Keratinocyte (primary cell): Measurements from ENCODE around the gene NRP1. TPM values are rescaled to one million over a fixed set of nuclear protein-coding genes. Genes with fewer than 3 reads are reported as not detected.

ENCODE experiments used
- DNase-seq: peaks from one replicate; pipeline ENCODE4 v3.0.0-alpha.2; 2011; ENCODE audit warnings: low read depth, missing footprints, low spot score
- FAIRE-seq: peaks from 2 replicates; lab custom pipeline; 2011; peaks lifted over from hg19 to GRCh38; lab: Jason Lieb, UNC
- H2AFZ ChIP-seq: 2 replicates; pipeline ENCODE4 v1.6.0; 2012; ENCODE audit warnings: low read length, control low read depth, inconsistent platforms; ENCODE audit not compliant: control insufficient read depth
- H3K27ac ChIP-seq: 2 replicates; pipeline ENCODE4 v1.5.1; 2011; ENCODE audit warnings: low read length; ENCODE audit not compliant: control insufficient read depth, insufficient read depth
- H3K27me3 ChIP-seq: 3 replicates; pipeline ENCODE4 v1.6.0; 2011; ENCODE audit warnings: low read length; ENCODE audit not compliant: control insufficient read depth, insufficient read depth; ENCODE audit errors: extremely low read depth
- H3K36me3 ChIP-seq, 2 experiments: 2 replicates in 1 of 2; 3 replicates in 1 of 2; pipeline ENCODE4 v1.5.1; 2011; ENCODE audit warnings: low read length in 2 of 2, mild to moderate bottlenecking in 1 of 2; ENCODE audit not compliant: control insufficient read depth in 2 of 2, insufficient read depth in 2 of 2; ENCODE audit errors: extremely low read depth in 1 of 2
- H3K4me1 ChIP-seq: 3 replicates; pipeline ENCODE4 v1.5.1; 2011; ENCODE audit warnings: low read length; ENCODE audit not compliant: control insufficient read depth, insufficient read depth; ENCODE audit errors: extremely low read depth
- H3K4me2 ChIP-seq: 3 replicates; pipeline ENCODE4 v1.6.0; 2011; ENCODE audit warnings: low read depth, low read length; ENCODE audit not compliant: control insufficient read depth, insufficient read depth; ENCODE audit errors: extremely low read depth
- H3K4me3 ChIP-seq, 3 experiments: fragments of 200-600 bp in 1 of 3; sonication (generic) in 1 of 3; 2 replicates in 2 of 3; 3 replicates in 1 of 3; pipeline ENCODE4 v1.5.1; 2011 to 2016; ENCODE audit warnings: low read length in 3 of 3, mild to moderate bottlenecking in 3 of 3, control low read depth in 2 of 3, inconsistent platforms in 1 of 3, low read depth in 1 of 3, mixed read lengths in 1 of 3, mixed run types in 1 of 3, moderate library complexity in 1 of 3; ENCODE audit not compliant: control insufficient read depth in 2 of 3, insufficient read depth in 2 of 3; ENCODE audit errors: extremely low read depth in 1 of 3
- H3K79me2 ChIP-seq: 2 replicates; pipeline ENCODE4 v1.6.0; 2012; ENCODE audit warnings: low read length; ENCODE audit not compliant: control insufficient read depth, insufficient read depth
- H3K9ac ChIP-seq: 3 replicates; pipeline ENCODE4 v1.6.0; 2011; ENCODE audit warnings: low read length; ENCODE audit not compliant: control insufficient read depth, insufficient read depth; ENCODE audit errors: extremely low read depth
- H3K9me1 ChIP-seq: 3 replicates; pipeline ENCODE4 v1.6.0; 2011; ENCODE audit warnings: low read length; ENCODE audit not compliant: control insufficient read depth, insufficient read depth; ENCODE audit errors: extremely low read depth
- H3K9me3 ChIP-seq: 2 replicates; pipeline ENCODE4 v1.5.1; 2012; ENCODE audit warnings: low read depth, low read length; ENCODE audit not compliant: control insufficient read depth
- H4K20me1 ChIP-seq: 3 replicates; pipeline ENCODE4 v1.6.0; 2011; ENCODE audit warnings: low read length; ENCODE audit not compliant: control insufficient read depth, insufficient read depth; ENCODE audit errors: extremely low read depth
- CTCF ChIP-seq, 3 experiments: IDR thresholded peaks in 1 of 3; conservative IDR thresholded peaks in 1 of 3; optimal IDR thresholded peaks in 1 of 3; 2 replicates in 2 of 3; 3 replicates in 1 of 3; pipeline versions ENCODE3 to v1.5.1; 2011; ENCODE audit warnings: low read length in 3 of 3, mild to moderate bottlenecking in 3 of 3, moderate library complexity in 2 of 3, control low read depth in 1 of 3, inconsistent platforms in 1 of 3; ENCODE audit not compliant: insufficient read depth in 2 of 3; ENCODE audit errors: extremely low read depth in 1 of 3
- EZH2 ChIP-seq: IDR thresholded peaks from one replicate; pipeline ENCODE4 v1.6.1; 2012; ENCODE audit warnings: inconsistent platforms, mild to moderate bottlenecking, low read length, moderate library complexity
- dilution Hi-C: fragments of 300-500 bp; cut with MboI; formaldehyde crosslinking; loops from one replicate; pipeline ENCODE4 v1.7.0; 2020; ENCODE audit warnings: low sequenced_read_pairs; ENCODE audit not compliant: extremely low pct_ligation_motif_present
- polyA plus RNA-seq, 5 experiments: library from polyadenylated mRNA; depleted of rRNA in 3 of 5; stranded (reverse) in 3 of 5; stranded (forward) in 1 of 5; unstranded in 1 of 5; fragments of >200 nt; gene quantifications; 1 replicate in 1 of 5; 2 replicates in 3 of 5; 3 replicates in 1 of 5; pipeline versions ENCODE4 v1.2.1 to v1.2.3, GENCODE V29; 2011 to 2012; ENCODE audit warnings: missing spikeins in 2 of 5, low read depth in 1 of 5, low replicate concordance in 1 of 5

NRP1 gene
- polyA plus RNA-seq, 1 donor (not counting 4 experiments of a cell fraction or from before 2014, with no cell fraction given), result 36.2 TPM

- H3K9ac ChIP-seq, result no peak overlapping the region
- no peaks in the 10 kb centered on the region for H3K9me3 ChIP-seq
- no peaks in the 10 kb centered on the region for H3K79me2 ChIP-seq
- H3K4me3 ChIP-seq, result no peak overlapping the region
- H3K4me1 ChIP-seq, result peaks cover 28% of the 10 kb centered on the region
- H4K20me1 ChIP-seq, result no peaks in the 10 kb centered on the region
- TF ChIP-seq EZH2 (no peak), CTCF (optimal IDR thresholded peaks at IDR 0.05 in 1 of 3, IDR thresholded peaks at IDR 0.05 in 1 of 3, conservative IDR thresholded peaks at IDR 0.05 in 1 of 3; ENCODE audit: extremely low read depth in 1 of 3, insufficient read depth in 2 of 3, low read length in 3 of 3) (no peak)
- no peak overlapping the region for H3K4me2 ChIP-seq
- no peaks in the 10 kb centered on the region for H3K27me3 ChIP-seq
- DNase-seq, result no peak
- no peak overlapping the region for H3K27ac ChIP-seq
- no peak for FAIRE-seq
- H3K36me3 ChIP-seq, result no peaks in the 10 kb centered on the region
- no peak overlapping the region for H2AFZ ChIP-seq
- dilution Hi-C loops, result no loop called here
- no peaks in the 10 kb centered on the region for H3K9me1 ChIP-seq
These were observed 15.6 kb upstream of the NRP1 start for GRCh38 chr10:33350041-33350440.

GRCh38 chr10:33349268-33349667 lies 14.8 kb upstream of the NRP1 start:
- dilution Hi-C loops, result no loop called here
- H3K4me2 ChIP-seq, result no peak overlapping the region
- no peaks in the 10 kb centered on the region for H3K36me3 ChIP-seq
- H3K9me3 ChIP-seq, result no peaks in the 10 kb centered on the region
- TF ChIP-seq EZH2 (no peak), CTCF (optimal IDR thresholded peaks at IDR 0.05 in 1 of 3, IDR thresholded peaks at IDR 0.05 in 1 of 3, conservative IDR thresholded peaks at IDR 0.05 in 1 of 3; ENCODE audit: extremely low read depth in 1 of 3, insufficient read depth in 2 of 3, low read length in 3 of 3) (no peak)
- FAIRE-seq (peak; percentile 49), DNase-seq (no peak)
- H3K4me3 ChIP-seq, result no peak overlapping the region
- H3K27ac ChIP-seq, result no peak overlapping the region
- H3K27me3 ChIP-seq, result no peaks in the 10 kb centered on the region
- peaks cover 29% of the 10 kb centered on the region for H3K4me1 ChIP-seq
- no peaks in the 10 kb centered on the region for H3K9me1 ChIP-seq
- H4K20me1 ChIP-seq, result no peaks in the 10 kb centered on the region
- no peak overlapping the region for H2AFZ ChIP-seq
- H3K79me2 ChIP-seq, result no peaks in the 10 kb centered on the region
- H3K9ac ChIP-seq, result no peak overlapping the region
